Measurements from ENCODE around the gene XDH.
A peak's percentile ranks its signal among the peaks of the same experiment; 100 is the strongest.

XDH gene

GRCh38 chr2:31359229-31359628 is 55.3 kb downstream of the XDH start:
- Histone ChIP-seq H3K27ac (replicated peaks) (no peak overlapping the region), H3K4me3 (replicated peaks; ENCODE audit: insufficient read depth, low read length) (no peak overlapping the region), H3K27me3 (ENCODE audit: insufficient read depth, poor library complexity, severe bottlenecking) (peaks cover 8% of the 10 kb centered on the region)
- no peak for DNase-seq (ENCODE audit: low read depth in 1 of 2, low spot score in 1 of 2)
- TF ChIP-seq GABPA (IDR thresholded peaks at IDR 0.05; ENCODE audit: low read depth) (no peak), SPI1 (IDR thresholded peaks at IDR 0.05; ENCODE audit: borderline replicate concordance, low read depth) (no peak), POLR2AphosphoS5 (IDR thresholded peaks at IDR 0.05; ENCODE audit: low read depth) (no peak), REST (IDR thresholded peaks at IDR 0.05; ENCODE audit: insufficient replicate concordance, low read depth) (no peak)

GRCh38 chr2:31354837-31355236 is 59.7 kb downstream of the XDH start:
- H3K4me3 ChIP-seq (replicated peaks; ENCODE audit: insufficient read depth, low read length), result no peak overlapping the region
- no peak for DNase-seq (ENCODE audit: low read depth in 1 of 2, low spot score in 1 of 2)
- peaks cover 3% of the 10 kb centered on the region for H3K27me3 ChIP-seq (ENCODE audit: insufficient read depth, poor library complexity, severe bottlenecking)
- TF ChIP-seq POLR2AphosphoS5 (IDR thresholded peaks at IDR 0.05; ENCODE audit: low read depth) (no peak), GABPA (IDR thresholded peaks at IDR 0.05; ENCODE audit: low read depth) (no peak), REST (IDR thresholded peaks at IDR 0.05; ENCODE audit: insufficient replicate concordance, low read depth) (no peak), CTCF (IDR thresholded peaks at IDR 0.05; ENCODE audit: insufficient read depth, low read length) (peak; percentile 6), SPI1 (IDR thresholded peaks at IDR 0.05; ENCODE audit: borderline replicate concordance, low read depth) (no peak)
- H3K27ac ChIP-seq (replicated peaks), result no peak overlapping the region

GRCh38 chr2:31353179-31353578 is 61.4 kb downstream of the XDH start:
- DNase-seq (ENCODE audit: low read depth in 1 of 2, low spot score in 1 of 2), result no peak
- no peak for TF ChIP-seq CTCF (IDR thresholded peaks at IDR 0.05; ENCODE audit: insufficient read depth, low read length)
- no peak for TF ChIP-seq REST (IDR thresholded peaks at IDR 0.05; ENCODE audit: insufficient replicate concordance, low read depth)
- no peak for TF ChIP-seq SPI1 (IDR thresholded peaks at IDR 0.05; ENCODE audit: borderline replicate concordance, low read depth)
- TF ChIP-seq GABPA (IDR thresholded peaks at IDR 0.05; ENCODE audit: low read depth), result no peak
- TF ChIP-seq POLR2AphosphoS5 (IDR thresholded peaks at IDR 0.05; ENCODE audit: low read depth), result no peak
- Histone ChIP-seq H3K4me3 (replicated peaks; ENCODE audit: insufficient read depth, low read length) (no peak overlapping the region), H3K27ac (replicated peaks) (no peak overlapping the region), H3K27me3 (ENCODE audit: insufficient read depth, poor library complexity, severe bottlenecking) (peaks cover 3% of the 10 kb centered on the region)

Measured in HL-60 (cell line).